Kidney epithelial cell (primary cell): ENCODE data around the gene CLCN2. TPM values are rescaled to one million over a fixed set of nuclear protein-coding genes. Genes with fewer than 3 reads are reported as not detected.

ENCODE experiments used
- DNase-seq: peaks from one replicate; pipeline ENCODE4 v3.0.0-alpha.2; 2010; ENCODE audit warnings: low read depth
- H3K27me3 ChIP-seq: 2 replicates; pipeline ENCODE4 v1.6.0; 2011; ENCODE audit warnings: low read length; ENCODE audit not compliant: control insufficient read depth, insufficient read depth
- H3K36me3 ChIP-seq: 2 replicates; pipeline ENCODE4 v1.5.1; 2011; ENCODE audit warnings: low read length; ENCODE audit not compliant: control insufficient read depth, insufficient read depth
- H3K4me3 ChIP-seq: 2 replicates; pipeline ENCODE4 v1.5.1; 2011; ENCODE audit warnings: low read depth, mild to moderate bottlenecking, control low read depth, low read length
- total RNA-seq: library from RNA; depleted of rRNA; stranded (reverse); fragments of >200 nt; gene quantifications from 2 replicates; pipeline ENCODE4 v1.2.3, GENCODE V29; 2015
- TF ChIP-seq, protein P1 (sequence below): IDR thresholded peaks from 2 replicates; pipeline ENCODE4 v1.5.1; 2011; ENCODE audit warnings: mild to moderate bottlenecking, moderate library complexity, low read length, control low read depth, inconsistent platforms; ENCODE audit not compliant: insufficient read depth, poor library complexity, severe bottlenecking

The CLCN2 gene
- total RNA-seq, 1 donor from 2014 or later = 2.6 TPM

DNA sequence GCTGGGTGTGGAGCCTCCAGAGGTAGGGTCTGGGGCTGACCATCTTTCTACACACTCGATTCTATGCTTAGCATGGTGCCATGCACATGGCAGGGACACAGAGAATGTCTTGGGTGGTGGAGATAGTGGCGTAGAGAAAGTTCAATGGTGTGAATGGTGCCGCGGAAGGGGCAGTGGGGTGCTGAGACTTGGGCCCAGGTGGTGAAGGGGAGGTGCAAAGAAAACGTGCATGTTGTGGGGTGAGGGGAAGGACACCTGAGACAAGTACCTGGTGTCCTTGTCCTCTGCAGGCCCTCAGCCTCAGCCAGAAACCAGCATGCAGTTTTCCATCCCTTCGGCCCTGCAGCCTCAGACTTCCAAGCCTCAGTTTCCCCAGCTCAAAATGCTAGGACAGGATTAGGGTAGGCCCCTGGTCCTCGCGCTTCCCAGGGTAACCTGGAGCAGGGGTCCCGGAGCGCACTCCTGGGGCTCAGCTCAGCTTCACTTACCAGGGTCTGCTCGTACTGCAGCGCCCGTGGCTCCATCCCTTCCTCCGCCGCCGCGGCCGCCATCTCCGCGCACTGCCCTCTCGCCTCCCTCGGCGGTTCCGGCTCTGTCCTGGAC, 375 bp downstream of the CLCN2 start:
- Histone ChIP-seq H3K27me3 (no peaks in the 10 kb centered on the region), H3K36me3 (no peaks in the 10 kb centered on the region), H3K4me3 (peak overlapping the region; percentile 79)
- no peak for DNase-seq
- TF ChIP-seq, protein P1, sequence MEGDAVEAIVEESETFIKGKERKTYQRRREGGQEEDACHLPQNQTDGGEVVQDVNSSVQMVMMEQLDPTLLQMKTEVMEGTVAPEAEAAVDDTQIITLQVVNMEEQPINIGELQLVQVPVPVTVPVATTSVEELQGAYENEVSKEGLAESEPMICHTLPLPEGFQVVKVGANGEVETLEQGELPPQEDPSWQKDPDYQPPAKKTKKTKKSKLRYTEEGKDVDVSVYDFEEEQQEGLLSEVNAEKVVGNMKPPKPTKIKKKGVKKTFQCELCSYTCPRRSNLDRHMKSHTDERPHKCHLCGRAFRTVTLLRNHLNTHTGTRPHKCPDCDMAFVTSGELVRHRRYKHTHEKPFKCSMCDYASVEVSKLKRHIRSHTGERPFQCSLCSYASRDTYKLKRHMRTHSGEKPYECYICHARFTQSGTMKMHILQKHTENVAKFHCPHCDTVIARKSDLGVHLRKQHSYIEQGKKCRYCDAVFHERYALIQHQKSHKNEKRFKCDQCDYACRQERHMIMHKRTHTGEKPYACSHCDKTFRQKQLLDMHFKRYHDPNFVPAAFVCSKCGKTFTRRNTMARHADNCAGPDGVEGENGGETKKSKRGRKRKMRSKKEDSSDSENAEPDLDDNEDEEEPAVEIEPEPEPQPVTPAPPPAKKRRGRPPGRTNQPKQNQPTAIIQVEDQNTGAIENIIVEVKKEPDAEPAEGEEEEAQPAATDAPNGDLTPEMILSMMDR = no peak

DNA sequence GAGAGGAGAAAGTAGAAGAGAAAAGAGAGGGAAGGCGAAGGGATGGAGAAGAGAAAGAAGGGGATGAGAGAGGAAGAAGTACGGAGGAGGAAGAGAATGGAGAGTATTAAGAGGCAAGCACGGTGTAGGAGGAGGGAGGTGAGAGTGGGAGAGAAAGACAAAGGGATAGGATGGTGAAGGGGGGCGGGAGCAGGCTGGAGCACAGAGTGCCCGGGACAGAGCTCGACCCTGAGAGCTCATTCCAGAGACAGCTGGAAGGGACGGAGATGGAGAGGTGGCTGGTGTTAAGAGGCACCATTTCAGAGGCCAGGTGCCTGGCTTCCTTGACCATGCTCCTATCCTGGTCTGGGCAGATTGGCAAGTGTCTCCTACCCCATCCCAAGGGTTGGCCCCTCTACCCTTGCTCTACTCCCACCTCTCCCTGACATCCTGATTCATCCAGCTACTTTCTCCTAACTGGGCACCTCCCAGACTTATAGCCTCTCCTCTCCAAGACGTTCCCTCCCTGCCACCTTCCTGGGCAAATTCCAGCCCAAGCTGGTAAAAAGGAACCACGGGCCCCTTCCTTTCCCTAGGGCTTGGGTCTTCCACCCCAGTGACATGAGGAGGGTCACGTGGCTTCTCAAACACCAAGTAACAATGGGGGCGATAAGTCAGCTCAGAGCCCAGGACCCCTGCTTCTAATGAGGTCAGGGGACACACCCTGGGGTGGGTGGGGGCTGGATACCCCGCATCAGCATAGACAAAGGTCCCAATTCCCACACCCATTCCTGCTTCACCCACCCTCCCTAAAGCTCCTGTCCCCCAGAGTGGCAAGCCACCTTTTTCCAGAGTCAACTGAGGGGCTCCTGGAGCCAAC, 1.1 kb downstream of the CLCN2 start:
- H3K4me3 ChIP-seq = peak overlapping the region; percentile 79
- H3K27me3 ChIP-seq = no peaks in the 10 kb centered on the region
- DNase-seq = no peak
- TF ChIP-seq, protein P1 = no peak
- H3K36me3 ChIP-seq = no peaks in the 10 kb centered on the region

- TF ChIP-seq, protein P1 = no peak
- H3K27me3 ChIP-seq = no peaks in the 10 kb centered on the region
- no peaks in the 10 kb centered on the region for H3K36me3 ChIP-seq
- no peak for DNase-seq
- H3K4me3 ChIP-seq = no peak overlapping the region
These were observed 1.8 kb downstream of the CLCN2 start for GRCh38 chr3:184359610-184360009.

DNA sequence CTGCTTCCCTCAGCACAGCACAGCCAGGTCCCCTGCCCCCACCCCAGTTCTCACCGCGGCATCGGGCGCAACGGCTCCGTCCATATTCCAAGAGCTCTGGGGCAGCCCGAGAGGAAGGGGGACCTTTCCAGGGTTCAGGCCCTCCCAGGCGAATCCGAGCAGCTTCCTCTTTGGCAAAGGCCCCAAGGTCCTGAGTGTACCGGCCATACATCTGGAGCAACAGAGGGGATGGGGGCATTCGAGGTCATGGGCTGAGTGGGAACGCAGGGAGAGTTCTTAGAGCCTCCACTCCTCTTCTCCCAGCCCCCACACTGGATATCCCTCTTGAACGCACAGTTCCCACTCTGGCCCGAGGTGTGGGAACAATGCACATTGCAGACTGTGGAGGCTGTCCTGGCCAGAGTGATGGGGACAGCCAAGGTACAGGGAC, 2.5 kb downstream of the CLCN2 start:
- no peak overlapping the region for H3K4me3 ChIP-seq
- DNase-seq = no peak
- no peaks in the 10 kb centered on the region for H3K27me3 ChIP-seq
- H3K36me3 ChIP-seq = no peaks in the 10 kb centered on the region
- TF ChIP-seq, protein P1 = no peak

- no peak overlapping the region for H3K4me3 ChIP-seq
- no peaks in the 10 kb centered on the region for H3K36me3 ChIP-seq
- TF ChIP-seq, protein P1 = no peak
- no peaks in the 10 kb centered on the region for H3K27me3 ChIP-seq
- DNase-seq = no peak
These were observed 3.2 kb downstream of the CLCN2 start for GRCh38 chr3:184358124-184358767.
